Fibroblast of lung (primary cell): ENCODE results near the gene UBE2V1.

Experiments used
- EZH2 ChIP-seq: IDR thresholded peaks from 2 replicates; pipeline ENCODE4 v1.5.1; 2012; ENCODE audit warnings: low read length, control low read depth, mild to moderate bottlenecking; ENCODE audit errors: missing control alignments
- TF ChIP-seq, protein P1 (sequence below), 2 donors: IDR thresholded peaks in 1 of 2; conservative IDR thresholded peaks in 1 of 2; 1 replicate in 1 of 2; 2 replicates in 1 of 2; pipeline ENCODE4 v1.5.1; 2011 to 2012; ENCODE audit warnings: low read length in 2 of 2, control low read depth in 1 of 2, inconsistent platforms in 1 of 2, low read depth in 1 of 2, mild to moderate bottlenecking in 1 of 2

- TF ChIP-seq, protein P1, sequence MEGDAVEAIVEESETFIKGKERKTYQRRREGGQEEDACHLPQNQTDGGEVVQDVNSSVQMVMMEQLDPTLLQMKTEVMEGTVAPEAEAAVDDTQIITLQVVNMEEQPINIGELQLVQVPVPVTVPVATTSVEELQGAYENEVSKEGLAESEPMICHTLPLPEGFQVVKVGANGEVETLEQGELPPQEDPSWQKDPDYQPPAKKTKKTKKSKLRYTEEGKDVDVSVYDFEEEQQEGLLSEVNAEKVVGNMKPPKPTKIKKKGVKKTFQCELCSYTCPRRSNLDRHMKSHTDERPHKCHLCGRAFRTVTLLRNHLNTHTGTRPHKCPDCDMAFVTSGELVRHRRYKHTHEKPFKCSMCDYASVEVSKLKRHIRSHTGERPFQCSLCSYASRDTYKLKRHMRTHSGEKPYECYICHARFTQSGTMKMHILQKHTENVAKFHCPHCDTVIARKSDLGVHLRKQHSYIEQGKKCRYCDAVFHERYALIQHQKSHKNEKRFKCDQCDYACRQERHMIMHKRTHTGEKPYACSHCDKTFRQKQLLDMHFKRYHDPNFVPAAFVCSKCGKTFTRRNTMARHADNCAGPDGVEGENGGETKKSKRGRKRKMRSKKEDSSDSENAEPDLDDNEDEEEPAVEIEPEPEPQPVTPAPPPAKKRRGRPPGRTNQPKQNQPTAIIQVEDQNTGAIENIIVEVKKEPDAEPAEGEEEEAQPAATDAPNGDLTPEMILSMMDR (conservative IDR thresholded peaks at IDR 0.05 in 1 of 2, IDR thresholded peaks at IDR 0.05 in 1 of 2; ENCODE audit: low read depth in 1 of 2, low read length in 2 of 2), result no peak
- TF ChIP-seq EZH2, result no peak
Measured at GRCh38 chr20:50138479-50139393, 25.8 kb upstream of the UBE2V1 start.
